SU-DHL-6 (cell line): Measurements from ENCODE around the gene OBP2A.

Experiments used
- EZH2phosphoT487 ChIP-seq: fragments of 200-600 bp; sonication (generic), shearing (Covaris generic); conservative IDR thresholded peaks from 2 replicates; pipeline ENCODE4 v1.6.1; 2018; ENCODE audit warnings: mild to moderate bottlenecking, antibody characterized with exemption, low read length, moderate library complexity, mixed read lengths
- TF ChIP-seq, protein P1 (sequence below): fragments of 200-600 bp; sonication (generic); IDR thresholded peaks from one replicate; pipeline ENCODE4 v1.5.1; 2017; ENCODE audit warnings: antibody characterized with exemption, mild to moderate bottlenecking, low read length, moderate library complexity; ENCODE audit not compliant: insufficient read depth, poor library complexity, severe bottlenecking

DNA sequence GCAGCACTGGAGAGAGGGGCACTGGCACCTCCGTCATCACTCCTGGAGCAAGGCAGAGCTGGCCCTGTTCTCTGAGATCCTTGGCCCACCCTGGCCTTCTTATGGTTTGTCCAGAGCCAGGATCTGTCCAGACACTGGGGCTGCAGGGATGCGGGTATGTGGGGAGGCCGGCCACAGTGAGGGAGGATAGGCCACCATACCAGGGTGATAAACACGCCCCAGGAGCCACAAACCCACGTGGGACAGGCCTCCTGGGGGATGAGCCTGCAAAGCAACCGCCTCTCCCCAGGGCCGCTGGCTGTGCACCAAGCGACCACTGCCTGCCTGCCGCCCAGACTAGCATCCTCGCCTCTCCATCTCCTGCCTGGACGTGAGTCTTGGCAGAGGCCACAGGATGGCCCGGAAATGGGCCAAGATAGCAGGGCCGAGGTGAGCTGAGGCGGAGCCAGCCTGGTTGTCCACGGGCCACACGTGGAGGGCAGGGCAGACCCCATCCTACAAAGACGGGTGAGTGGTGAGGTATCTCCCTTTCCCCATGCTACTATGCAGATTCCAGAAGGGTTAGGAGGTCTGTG, 4.5 kb downstream of the OBP2A start:
- TF ChIP-seq, protein P1, sequence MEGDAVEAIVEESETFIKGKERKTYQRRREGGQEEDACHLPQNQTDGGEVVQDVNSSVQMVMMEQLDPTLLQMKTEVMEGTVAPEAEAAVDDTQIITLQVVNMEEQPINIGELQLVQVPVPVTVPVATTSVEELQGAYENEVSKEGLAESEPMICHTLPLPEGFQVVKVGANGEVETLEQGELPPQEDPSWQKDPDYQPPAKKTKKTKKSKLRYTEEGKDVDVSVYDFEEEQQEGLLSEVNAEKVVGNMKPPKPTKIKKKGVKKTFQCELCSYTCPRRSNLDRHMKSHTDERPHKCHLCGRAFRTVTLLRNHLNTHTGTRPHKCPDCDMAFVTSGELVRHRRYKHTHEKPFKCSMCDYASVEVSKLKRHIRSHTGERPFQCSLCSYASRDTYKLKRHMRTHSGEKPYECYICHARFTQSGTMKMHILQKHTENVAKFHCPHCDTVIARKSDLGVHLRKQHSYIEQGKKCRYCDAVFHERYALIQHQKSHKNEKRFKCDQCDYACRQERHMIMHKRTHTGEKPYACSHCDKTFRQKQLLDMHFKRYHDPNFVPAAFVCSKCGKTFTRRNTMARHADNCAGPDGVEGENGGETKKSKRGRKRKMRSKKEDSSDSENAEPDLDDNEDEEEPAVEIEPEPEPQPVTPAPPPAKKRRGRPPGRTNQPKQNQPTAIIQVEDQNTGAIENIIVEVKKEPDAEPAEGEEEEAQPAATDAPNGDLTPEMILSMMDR: no peak
- TF ChIP-seq EZH2phosphoT487: no peak
